GM13977 (cell line): Measurements from ENCODE around the gene IL1RAPL1.

Source experiments
- DNase-seq: peaks from one replicate; pipeline ENCODE4 v3.0.0; 2012; ENCODE audit warnings: low spot score
- CTCF ChIP-seq: IDR thresholded peaks from 2 replicates; pipeline ENCODE4 v1.5.1; 2012; ENCODE audit warnings: mild to moderate bottlenecking, control low read depth; ENCODE audit not compliant: insufficient read depth; ENCODE audit errors: extremely low read depth, missing control alignments
- in situ Hi-C: fragments of 300-500 bp; cut with MboI; formaldehyde crosslinking; loops from one replicate; pipeline ENCODE4 v1.12.0; 2022; ENCODE audit warnings: low sequenced_read_pairs, low pct_unique_long_range_greater_than_20kb, mixed read lengths, inconsistent platforms; ENCODE audit not compliant: unreplicated experiment

IL1RAPL1 gene

GRCh38 chrX:28922106-28922505 is 334.9 kb downstream of the IL1RAPL1 start:
- in situ Hi-C loops = no loop called here
- DNase-seq = no peak
- TF ChIP-seq CTCF = no peak

DNA sequence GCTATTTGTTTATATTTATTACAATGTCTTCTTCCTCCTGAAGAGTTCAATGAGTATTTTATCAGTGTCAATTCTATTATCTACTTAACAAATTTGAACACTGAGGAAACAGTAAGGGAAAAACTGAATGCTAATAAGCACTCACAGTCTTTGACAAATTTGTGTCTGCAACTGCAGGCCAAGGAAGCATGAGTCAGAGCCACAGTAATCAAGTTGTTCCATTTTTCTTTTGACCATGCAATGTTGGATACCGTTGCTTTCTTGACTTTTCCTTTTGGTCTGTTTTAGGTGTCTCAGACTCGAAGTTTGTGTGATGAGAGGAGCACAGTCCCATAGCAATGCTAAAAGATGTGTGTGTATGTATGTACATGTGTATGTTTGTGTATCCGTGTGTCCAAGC is 359.6 kb downstream of the IL1RAPL1 start:
- in situ Hi-C loops = no loop called here
- DNase-seq = no peak
- no peak for TF ChIP-seq CTCF

DNA sequence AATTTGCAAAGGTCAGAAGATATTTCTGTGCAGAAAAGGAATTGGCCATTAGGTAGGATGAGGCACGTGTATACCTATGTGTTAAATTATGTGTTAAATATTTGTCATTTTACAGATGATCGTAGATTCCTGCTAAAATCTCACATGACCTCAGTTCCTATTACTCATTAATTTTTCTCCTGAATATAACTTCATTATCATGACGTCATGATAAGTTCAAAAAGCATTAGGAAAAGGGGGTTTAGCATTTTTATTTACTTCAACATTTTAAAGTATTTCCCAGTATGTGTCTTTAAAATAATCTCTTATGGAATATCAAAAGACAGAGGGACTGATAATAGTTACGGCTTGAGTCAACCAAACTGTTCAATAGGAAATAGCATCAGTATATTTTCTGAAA is 372.8 kb downstream of the IL1RAPL1 start:
- in situ Hi-C loops = no loop called here
- no peak for TF ChIP-seq CTCF

DNA sequence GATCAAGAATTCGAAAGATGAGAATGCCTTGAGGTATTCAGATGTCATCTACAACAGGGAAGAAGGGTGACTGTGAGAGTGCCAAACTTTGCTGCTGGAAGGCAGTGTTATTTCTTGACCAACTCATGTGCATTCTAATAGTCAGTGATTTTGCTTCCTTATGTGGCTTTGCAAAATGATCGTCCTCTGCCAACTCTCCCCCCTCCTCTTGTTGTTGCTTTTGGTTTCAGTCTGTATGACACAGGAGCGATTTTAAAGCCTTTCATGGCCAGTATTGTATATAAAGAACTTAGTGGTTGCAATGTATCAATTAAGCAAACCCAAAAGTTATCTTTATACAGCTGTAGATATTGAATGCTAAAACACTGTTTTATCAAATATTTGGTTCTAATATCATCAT is 379.1 kb downstream of the IL1RAPL1 start:
- in situ Hi-C loops = no loop called here
- no peak for DNase-seq
- no peak for TF ChIP-seq CTCF

More for the DNA sequence above, 372.8 kb downstream of the IL1RAPL1 start:
- DNase-seq = no peak

- in situ Hi-C loops = no loop called here
- DNase-seq = no peak
These were observed 381.9 kb downstream of the IL1RAPL1 start for GRCh38 chrX:28969126-28969525.

GRCh38 chrX:28979877-28980276 is 392.6 kb downstream of the IL1RAPL1 start:
- DNase-seq = no peak
- in situ Hi-C loops = no loop called here
- no peak for TF ChIP-seq CTCF

More at GRCh38 chrX:28969126-28969525, 381.9 kb downstream of the IL1RAPL1 start:
- no peak for TF ChIP-seq CTCF

- no peak for TF ChIP-seq CTCF
- no peak for DNase-seq
- in situ Hi-C loops = no loop called here
These were observed 394.7 kb downstream of the IL1RAPL1 start for GRCh38 chrX:28981952-28982351.
